HG02852 (cell line): ENCODE data around the gene ANKRD63.

ENCODE experiments used
- ATAC-seq: cut with Tn5 transposase; IDR thresholded peaks from one replicate; pipeline ENCODE4 v1.9.1; 2021; ENCODE audit warnings: mild to moderate bottlenecking, moderate library complexity; ENCODE audit not compliant: unreplicated experiment

Gene ANKRD63

DNA sequence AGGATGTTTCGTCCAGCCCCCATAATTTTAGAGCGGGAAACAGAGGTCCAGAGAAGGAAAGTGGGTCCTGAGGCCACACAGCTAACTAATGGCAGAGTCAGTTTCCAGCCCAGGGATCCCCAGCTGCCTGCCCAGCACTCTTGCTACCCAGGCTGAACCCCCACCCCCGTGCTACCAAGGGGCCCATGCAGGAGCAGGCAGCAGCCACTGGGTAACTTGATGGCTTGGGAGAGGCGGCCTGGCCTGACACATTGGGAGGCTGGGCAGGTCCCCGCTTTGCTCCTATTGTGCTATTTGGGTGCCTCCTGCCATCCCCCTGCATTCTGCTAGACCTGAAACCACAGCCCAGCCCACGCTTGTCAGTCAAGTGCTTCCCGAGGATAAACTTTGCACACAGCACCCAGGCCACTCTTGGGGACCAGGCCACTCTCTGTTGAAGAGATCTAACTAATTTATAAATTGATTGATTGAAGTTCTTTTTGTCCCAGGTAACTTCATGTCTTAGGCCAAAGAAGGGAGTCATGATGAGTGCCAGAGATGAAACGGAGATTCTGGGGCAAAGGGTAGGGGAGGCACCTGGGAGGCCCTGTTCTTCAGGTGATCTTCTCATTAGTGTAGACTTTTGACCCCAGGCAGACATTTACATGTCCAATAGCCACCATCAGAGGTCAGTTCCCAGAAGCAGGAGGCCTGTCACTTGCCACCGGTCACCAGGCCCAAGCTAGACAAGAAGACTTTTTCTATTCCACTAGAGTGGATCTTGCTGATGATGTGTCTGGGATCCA lies 37.0 kb downstream of the ANKRD63 start:
- ATAC-seq = no peak

DNA sequence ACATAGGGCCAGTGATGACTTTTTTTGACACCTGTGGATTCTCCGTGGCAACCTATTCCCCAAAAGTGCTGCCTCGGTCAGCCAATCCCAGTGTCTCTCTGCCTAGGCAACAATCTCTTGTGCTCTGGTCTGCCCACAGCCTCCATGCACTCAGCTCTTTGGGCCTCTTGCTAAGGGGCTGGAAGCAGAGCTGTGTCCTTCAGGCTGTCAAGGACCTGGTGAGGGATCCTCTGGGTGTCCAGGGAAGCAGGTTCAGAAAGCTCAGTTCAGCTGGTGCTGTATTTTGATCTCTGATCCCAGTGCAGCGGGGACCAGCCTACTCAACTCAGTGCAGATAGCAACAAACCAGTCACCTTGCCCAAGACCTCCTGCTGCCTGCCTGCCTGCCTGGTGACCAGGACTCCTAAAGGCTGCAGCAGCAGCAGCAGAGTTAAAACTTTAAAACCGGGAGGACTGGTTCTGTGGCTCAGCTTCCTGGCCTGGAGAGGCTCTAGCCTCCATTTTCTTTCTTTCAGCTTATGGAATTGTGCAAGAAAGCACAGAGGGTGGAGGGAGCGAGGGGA lies 37.8 kb downstream of the ANKRD63 start:
- ATAC-seq = no peak

DNA sequence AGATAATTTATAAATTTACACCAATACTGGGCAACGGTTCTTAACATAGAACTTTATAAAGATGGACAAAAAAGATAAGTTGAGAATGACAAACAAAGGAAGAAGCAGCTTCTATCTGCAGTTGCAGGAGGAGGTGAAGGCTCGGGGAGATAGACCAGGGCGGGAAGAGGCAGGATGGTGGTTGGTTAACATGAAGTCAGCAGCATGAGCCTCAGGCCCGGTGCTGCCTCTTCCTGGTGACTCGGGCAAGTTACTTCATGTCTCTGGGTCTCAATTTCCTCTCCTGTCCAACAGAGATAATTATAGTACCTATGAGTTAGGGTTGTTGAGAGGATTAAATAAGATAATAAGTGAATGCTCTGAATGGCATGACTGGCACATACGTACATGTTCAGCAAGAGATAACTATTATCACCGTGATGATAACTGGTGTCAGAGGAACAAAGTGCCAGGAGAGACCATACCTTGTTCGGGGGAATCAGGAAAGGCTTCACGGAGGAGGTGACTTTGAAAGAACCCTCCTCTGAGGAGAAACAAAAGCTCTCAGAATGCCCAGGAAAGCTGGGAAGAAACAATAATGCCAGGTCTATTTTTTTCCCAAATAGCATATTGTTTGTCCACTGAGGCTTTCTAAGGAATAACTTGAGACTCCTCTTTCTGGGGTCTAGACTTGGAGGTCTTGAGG lies 39.6 kb downstream of the ANKRD63 start:
- ATAC-seq = no peak

DNA sequence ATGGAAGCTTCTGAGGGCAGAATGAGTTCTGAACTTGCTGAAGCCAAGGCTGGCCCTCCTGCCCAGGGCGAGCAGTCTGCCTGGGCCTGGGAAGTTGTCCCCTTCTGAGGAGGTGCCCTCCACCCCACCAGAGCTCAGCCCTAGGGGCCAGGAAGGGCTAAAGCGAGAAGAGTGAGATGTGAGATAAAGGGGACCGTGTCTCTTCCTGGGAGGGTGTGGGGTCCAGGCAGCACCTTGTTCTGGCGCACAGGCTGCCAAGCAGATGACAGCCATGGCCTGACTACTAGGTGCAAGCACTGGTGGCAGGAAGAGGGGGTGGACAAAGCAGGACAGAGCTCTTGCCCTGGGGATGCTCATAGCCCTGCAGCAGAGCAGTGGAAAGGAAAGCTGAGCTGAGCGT lies 40.3 kb downstream of the ANKRD63 start:
- no peak for ATAC-seq

DNA sequence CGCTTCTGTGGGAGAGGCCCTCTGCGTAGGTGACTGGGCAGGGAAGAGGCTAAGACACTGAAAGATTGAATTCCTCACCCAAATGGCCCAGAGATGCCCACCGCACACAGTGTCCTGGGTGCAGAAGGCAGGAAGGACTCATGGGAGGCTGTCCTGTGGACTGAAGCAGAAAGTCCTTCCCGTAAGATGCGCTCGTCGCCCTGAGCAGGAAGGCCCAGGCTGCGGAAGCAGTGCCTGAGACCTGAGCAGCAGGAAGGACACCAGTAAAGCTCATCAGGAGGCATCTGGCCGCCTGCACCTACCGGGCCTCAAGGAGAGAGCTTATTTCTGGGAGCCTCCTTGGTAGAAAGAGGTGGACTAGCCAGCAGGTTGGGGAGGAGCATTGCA lies 40.7 kb downstream of the ANKRD63 start:
- ATAC-seq = no peak

DNA sequence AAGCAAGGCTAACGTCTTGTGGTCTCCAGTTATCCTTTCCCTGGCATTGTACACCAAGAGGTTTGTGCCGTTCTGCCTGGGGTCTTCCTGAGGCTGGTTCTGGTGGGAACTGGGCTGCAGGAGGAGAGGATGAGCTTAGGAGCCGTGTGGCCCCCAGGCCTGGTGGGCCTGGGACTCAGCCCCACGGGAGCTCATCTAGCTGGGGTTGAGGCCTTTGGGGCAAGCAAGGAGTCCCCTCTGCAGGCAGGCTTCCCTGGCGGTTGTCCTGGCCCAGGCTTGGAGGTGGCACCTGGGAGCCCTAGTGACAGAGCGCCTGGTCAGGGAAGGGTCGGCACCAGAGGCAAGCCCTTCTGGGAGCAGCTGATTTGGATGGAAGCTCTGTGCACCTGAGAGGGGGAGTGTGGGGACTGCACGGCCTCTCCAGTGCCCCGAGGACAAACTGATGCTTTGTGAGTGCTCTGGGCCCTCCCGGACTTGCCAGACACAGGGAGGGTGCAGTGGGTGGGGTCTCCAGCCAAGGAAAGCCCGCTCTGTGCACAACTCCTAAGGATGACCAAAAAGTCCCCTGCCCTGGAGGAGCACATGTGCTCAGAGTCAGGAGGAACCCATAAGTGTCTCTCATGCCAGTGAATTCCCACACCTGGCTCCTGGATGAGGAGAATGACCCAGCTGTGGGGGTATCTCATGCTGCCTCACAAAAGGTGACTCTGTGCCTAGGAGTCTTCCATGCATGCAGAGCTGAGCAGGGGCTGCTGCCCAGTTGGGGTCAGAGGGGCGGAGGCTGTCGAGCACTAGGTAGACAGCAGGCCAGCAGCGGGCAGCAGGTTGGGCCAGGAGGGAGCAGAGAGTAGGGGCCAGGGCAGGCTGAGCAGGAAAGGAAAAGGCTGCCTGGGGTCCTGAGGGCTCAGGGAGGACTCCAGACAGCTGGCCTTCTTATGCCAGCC lies 41.3 kb downstream of the ANKRD63 start:
- ATAC-seq = no peak

DNA sequence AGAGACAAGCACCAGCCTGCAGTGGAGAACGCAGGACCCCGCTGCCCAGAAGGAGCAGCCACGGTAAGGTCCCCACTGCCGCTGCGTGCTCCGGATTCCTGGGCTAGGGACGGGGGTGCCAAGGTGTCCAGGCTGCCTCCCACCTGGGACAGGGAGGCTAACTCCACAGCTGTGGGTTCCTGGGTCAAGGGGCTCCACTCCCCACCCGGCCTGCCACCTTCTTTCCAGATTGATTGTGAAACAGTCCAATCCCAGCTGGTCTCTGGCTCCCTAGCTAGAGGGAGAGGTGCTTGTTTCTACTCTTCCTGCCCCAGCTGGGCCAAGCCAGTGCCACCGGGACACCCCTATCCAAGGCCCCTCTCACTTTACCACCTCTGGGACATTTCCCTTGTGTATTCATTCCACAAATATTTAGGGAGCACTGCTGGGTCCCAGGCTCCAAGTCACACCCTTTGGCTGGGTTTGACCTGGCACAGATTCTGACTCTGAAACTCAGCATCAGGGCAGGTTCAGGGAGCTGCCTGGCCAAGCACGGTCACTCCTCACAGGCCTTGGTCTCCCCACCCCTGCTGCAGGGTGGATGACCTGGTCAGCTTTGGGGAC lies 42.1 kb downstream of the ANKRD63 start:
- ATAC-seq = no peak

DNA sequence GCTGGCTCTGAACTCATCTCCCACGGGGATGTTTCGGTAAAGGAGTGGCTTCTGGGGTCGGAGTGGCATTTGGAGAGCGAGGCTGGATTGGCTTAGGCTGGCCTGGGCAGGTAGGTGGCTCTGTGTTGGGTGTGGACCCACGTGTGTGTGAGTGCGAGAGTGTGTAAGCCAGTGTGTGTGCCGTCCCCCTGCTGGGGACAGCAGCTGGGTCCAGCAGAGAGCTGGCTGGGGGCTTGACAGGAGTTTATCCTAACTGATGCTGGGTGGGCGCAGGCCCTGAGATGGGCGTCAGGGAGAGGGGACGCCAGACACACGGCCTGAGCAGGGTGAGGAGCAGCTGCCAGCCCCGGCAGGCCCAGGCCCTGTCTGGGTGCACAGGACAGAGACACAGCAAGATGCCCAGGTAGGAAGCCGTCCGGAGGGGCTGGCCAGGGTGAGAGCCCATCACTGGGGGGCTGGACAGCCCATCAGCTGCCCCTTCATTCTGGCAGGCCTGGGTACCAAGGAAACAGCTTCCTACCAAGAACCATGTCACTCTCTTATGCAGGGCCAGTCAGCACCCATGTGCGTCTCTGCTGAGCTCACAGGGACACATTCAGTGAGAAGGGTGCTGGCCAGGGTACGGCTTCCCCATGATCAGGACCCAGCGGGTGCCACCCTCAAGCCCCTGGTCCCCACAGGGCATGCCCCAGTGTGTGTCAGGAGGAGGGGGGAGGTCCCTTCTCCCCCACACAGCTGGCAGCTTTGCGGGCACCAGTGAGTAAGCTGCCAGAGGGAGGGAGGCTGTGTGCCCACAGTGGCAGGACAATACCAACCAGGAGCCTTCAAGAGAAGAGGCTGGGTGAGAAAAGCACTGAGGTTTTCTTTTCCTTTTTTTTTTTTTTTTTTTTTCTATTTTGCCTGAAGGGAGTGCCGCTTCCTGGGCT lies 42.9 kb downstream of the ANKRD63 start:
- ATAC-seq = no peak

DNA sequence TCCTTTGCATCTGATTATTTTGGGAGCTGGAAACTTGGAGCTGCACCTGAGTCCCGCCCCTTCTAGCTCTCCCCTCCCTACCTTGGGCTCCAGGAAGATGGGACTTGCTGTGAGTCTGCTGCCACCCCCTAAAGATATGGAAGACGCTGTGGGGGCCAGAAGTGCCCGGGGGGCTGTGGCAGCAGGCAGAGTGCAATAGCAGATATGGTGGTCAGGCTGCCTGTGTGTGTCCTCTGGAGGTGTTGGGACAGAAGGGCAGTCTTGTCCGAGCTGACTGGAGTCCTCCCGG lies 43.5 kb downstream of the ANKRD63 start:
- no peak for ATAC-seq

DNA sequence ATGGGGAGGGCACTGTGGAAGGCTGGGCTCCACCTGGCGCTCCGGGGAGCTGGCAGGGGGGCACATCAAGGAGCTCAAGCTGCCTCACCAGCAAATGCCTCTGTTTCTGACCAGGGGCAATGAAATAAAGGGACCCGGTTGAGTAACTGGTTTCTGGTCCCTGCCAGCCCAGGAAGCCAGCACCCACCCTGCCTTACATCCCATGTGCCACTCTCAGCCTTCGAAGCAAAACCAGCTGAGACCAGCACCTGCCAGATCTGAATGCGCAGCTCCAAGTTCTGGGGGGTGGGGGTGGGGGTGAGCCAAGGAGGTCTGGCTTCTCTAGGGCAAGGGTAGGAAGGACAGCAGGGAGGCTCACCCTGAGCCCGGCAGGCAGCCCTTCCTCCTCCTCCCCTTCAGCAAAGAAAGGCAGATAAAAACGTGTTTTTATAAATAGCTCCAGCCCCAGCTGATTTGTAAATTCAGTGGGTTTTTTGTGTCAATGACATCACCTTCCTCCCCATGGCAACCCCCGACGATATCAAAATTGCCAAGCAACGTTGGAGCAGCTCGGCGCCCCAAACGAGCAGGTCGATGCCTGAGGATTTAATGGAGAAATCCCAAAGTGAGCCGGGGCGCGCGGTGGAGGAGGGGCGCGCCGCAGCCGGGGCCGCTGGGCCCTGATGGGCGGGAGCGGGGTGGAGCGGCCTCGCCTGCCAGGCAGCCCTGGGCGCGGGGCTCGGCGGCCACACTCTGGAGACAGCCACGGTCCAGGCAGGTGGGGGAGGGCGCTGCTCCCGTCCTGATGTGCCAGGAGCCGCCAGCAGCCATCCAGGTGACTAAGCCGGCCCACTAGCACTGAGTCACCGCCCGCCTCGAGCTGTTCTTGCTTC lies 44.1 kb downstream of the ANKRD63 start, which contains the start of gene PAK6:
TSS of gene PAK6 (plus strand) at position 532 of the 872 bp plus-strand sequence. CDS start 25,723 bp downstream, outside the sequence.
- no peak for ATAC-seq

DNA sequence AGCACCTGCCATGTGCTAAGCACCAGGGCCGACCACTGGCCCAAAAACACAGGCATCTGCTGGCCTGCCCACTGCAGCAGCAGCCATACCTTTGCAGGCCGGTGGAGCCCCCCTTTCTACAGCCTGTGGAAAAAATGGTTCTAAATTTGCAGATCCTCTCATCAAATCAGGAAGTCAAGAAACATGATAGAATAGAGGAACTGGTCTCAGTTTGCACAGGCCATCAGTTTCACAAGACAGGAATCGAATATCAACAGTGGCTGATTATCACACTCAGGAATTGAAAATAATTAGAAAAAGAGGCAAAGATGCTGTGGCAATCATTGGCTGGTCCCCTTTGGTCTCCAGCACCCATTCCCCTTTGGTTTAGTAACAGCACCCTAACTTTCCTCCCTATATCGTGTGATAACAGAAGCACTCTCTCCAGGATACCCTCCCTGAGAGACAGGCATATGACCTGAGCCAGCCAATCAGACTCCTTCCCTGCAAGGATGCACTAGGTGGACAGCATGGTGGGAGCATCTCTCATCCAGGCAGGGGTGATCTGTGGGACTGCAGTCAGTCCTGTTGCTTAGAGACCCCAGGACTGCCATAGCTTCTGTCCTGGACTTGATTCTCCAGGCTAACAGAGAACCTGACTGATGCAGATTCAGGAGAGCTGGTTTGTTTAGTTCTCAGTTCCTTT lies 47.5 kb downstream of the ANKRD63 start:
- ATAC-seq = no peak

DNA sequence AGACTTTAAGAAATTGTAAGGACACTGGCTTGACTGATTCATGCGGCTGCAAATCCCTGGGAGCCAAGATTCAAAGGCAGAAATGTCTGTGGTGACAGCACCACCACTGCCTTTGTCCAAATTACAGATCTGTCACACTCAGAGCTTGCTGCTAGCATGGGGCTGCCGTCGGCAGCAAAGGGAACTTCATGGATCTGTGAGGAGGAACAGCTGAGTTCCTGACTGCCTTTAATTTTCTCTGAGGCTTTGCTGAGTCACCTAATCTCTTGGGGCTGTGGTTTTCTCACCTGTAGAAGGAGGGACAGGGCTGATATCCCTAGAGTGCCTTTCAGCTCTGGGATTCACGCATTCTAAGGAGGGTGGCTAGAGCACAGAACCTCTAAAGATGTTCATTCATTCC lies 48.1 kb downstream of the ANKRD63 start:
- ATAC-seq = no peak

DNA sequence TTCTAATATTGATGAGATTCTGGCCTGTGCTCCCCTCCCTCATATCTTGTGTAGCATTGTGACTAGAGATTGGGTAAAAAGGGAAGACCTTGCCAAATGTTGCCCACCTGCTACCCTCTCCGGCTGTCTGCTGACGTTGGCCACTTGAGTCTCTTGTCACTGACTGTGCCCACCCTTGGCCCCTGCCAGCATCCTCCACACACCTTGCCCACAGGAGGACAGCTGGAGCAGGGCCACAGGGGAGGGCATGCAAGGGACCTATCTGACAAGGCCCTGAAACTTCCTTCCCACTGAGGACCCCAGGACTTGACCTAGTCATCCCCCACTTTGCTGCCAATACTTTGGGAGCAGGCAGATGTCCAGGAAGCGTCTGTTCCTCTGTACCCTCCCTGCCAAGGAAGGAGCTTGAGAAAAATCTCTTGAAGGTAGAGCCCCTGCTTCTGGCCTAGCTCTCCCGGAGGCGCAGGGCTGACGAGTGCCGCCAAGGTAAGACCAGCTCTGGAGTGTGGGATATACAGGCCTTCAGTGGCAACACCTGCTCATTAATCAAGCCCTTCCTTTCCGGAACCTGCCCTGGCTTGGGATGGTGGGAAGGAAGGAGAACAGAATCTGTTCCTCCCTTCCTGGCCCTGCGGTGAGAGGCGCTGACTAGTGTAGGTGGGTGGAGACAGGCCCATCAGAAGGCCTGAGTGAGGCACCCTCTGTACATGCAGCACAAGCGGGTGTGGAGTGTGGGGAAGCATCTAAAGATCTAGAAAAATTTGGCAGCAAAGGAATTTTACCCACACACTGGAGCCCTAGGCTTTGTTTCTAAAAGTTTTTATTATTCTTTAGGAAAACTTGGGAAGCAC lies 48.9 kb downstream of the ANKRD63 start:
- no peak for ATAC-seq

DNA sequence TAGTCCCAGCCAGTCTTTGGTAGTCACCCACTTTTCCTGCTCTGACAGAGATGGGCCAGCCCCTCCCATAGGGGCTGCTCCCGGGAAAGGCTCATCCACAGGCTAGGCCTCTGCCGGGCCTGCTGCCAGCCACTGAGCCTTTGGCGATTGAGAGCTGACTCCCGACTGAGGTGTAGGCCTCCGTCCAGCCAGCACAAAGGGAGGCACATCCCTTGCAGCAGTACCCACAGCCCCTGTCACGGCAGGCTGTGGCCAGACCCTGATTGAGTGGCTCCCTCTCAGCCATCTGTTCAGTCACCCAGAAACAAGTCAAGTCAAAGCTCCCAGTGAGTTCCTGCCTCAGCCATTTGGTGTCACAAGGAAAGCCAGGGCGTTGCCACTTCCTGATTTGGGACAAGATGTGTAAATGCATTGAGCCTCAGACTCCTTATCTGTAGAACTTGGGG lies 50.2 kb downstream of the ANKRD63 start:
- no peak for ATAC-seq
